ENCODE data around the gene HBB. TPM values are rescaled to one million over a fixed set of nuclear protein-coding genes. Genes with fewer than 3 reads are reported as not detected.

HBB gene
- total RNA-seq (ENCODE audit: unreplicated experiment) = not detected
- long read RNA-seq = 0 reads

DNA sequence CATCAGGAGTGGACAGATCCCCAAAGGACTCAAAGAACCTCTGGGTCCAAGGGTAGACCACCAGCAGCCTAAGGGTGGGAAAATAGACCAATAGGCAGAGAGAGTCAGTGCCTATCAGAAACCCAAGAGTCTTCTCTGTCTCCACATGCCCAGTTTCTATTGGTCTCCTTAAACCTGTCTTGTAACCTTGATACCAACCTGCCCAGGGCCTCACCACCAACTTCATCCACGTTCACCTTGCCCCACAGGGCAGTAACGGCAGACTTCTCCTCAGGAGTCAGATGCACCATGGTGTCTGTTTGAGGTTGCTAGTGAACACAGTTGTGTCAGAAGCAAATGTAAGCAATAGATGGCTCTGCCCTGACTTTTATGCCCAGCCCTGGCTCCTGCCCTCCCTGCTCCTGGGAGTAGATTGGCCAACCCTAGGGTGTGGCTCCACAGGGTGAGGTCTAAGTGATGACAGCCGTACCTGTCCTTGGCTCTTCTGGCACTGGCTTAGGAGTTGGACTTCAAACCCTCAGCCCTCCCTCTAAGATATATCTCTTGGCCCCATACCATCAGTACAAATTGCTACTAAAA, at the start of gene HBB:
Gene HBB, minus strand, starts transcription at position 340 of the 579 bp plus-strand sequence. Its CDS starts 50 bp downstream, at position 290.
- Mint-ChIP-seq H3K36me3 (ENCODE audit: low read depth, unreplicated experiment) (peaks cover 3% of the 10 kb centered on the region), H3K27me3 (ENCODE audit: unreplicated experiment) (no peaks in the 10 kb centered on the region), H3K4me1 (ENCODE audit: unreplicated experiment) (peaks cover 8% of the 10 kb centered on the region), H3K9me3 (ENCODE audit: unreplicated experiment) (no peaks in the 10 kb centered on the region), H3K4me3 (ENCODE audit: unreplicated experiment) (no peak within 1 kb of the TSS), H3K27ac (ENCODE audit: unreplicated experiment) (no peak within 1 kb of the TSS)
- DNase-seq (ENCODE audit: low spot score) = no peak
- TF ChIP-seq, protein P1, sequence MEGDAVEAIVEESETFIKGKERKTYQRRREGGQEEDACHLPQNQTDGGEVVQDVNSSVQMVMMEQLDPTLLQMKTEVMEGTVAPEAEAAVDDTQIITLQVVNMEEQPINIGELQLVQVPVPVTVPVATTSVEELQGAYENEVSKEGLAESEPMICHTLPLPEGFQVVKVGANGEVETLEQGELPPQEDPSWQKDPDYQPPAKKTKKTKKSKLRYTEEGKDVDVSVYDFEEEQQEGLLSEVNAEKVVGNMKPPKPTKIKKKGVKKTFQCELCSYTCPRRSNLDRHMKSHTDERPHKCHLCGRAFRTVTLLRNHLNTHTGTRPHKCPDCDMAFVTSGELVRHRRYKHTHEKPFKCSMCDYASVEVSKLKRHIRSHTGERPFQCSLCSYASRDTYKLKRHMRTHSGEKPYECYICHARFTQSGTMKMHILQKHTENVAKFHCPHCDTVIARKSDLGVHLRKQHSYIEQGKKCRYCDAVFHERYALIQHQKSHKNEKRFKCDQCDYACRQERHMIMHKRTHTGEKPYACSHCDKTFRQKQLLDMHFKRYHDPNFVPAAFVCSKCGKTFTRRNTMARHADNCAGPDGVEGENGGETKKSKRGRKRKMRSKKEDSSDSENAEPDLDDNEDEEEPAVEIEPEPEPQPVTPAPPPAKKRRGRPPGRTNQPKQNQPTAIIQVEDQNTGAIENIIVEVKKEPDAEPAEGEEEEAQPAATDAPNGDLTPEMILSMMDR (IDR thresholded peaks at IDR 0.05; ENCODE audit: unreplicated experiment) = no peak

- Mint-ChIP-seq H3K4me1 (ENCODE audit: unreplicated experiment) (peaks cover 5% of the 10 kb centered on the region), H3K4me3 (ENCODE audit: unreplicated experiment) (no peak overlapping the region), H3K27ac (ENCODE audit: unreplicated experiment) (no peak overlapping the region), H3K27me3 (ENCODE audit: unreplicated experiment) (no peaks in the 10 kb centered on the region), H3K9me3 (ENCODE audit: unreplicated experiment) (no peaks in the 10 kb centered on the region), H3K36me3 (ENCODE audit: low read depth, unreplicated experiment) (no peaks in the 10 kb centered on the region)
- DNase-seq (ENCODE audit: low spot score) = no peak
- TF ChIP-seq, protein P1 (IDR thresholded peaks at IDR 0.05; ENCODE audit: unreplicated experiment) = no peak
Measured at GRCh38 chr11:5275369-5276110, 48.7 kb upstream of the HBB start.

DNA sequence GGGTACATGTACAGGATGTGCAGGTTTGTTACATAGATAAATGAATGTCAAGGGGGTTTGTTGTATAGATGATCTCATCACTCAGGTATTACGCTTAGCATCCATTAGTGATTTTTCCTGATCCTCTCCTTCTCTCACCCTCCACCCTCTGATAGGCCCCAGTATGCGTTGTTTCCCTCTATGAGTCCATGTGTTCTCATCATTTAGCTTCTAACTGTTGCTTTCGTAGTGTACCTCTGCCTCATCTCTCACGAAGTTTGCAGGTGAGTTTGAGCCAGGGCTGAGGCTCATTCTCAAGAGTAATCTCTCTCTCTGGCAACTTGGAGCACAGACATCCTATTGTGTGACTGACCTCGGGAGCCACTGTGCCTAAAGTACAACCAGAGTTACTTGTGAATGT, 47.5 kb upstream of the HBB start:
- no peaks in the 10 kb centered on the region for H3K27me3 Mint-ChIP-seq (ENCODE audit: unreplicated experiment)
- no peaks in the 10 kb centered on the region for H3K4me1 Mint-ChIP-seq (ENCODE audit: unreplicated experiment)
- TF ChIP-seq, protein P1 (IDR thresholded peaks at IDR 0.05; ENCODE audit: unreplicated experiment) = no peak
- no peaks in the 10 kb centered on the region for H3K36me3 Mint-ChIP-seq (ENCODE audit: low read depth, unreplicated experiment)
- H3K4me3 Mint-ChIP-seq (ENCODE audit: unreplicated experiment) = no peak overlapping the region
- H3K27ac Mint-ChIP-seq (ENCODE audit: unreplicated experiment) = no peak overlapping the region
- DNase-seq (ENCODE audit: low spot score) = no peak
- H3K9me3 Mint-ChIP-seq (ENCODE audit: unreplicated experiment) = no peaks in the 10 kb centered on the region

DNA sequence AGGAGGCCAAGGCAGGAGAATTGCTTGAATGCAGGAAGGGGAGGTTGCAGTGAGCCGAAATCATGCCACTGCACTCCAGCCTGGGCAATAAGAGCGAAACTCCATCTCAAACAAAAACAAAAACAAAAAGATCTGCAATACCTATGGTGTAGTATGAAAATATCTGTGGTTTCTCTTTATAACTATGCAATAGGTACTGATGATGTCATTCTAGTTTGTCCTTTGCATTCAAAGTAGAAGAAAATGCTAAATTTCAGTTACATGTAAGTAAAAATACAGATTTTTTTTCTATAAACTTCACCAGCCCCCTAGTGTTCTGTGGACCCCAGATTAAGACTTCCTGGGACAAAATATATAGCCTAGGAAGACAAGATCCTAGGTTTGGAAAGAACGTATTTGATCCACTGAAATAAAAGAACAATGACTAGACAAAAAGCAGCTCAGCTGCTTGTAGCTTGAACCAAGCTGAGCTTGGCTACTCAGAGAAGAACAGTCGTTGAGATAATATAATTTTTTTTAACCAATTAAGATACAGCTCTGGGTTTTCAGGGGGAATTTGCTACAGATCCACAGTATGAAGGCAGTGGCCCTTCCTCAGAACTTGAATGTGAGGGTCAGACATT, 45.6 kb upstream of the HBB start:
- H3K36me3 Mint-ChIP-seq (ENCODE audit: low read depth, unreplicated experiment) = no peaks in the 10 kb centered on the region
- no peak overlapping the region for H3K27ac Mint-ChIP-seq (ENCODE audit: unreplicated experiment)
- H3K4me3 Mint-ChIP-seq (ENCODE audit: unreplicated experiment) = no peak overlapping the region
- no peak for DNase-seq (ENCODE audit: low spot score)
- H3K4me1 Mint-ChIP-seq (ENCODE audit: unreplicated experiment) = no peaks in the 10 kb centered on the region
- TF ChIP-seq, protein P1 (IDR thresholded peaks at IDR 0.05; ENCODE audit: unreplicated experiment) = no peak
- no peaks in the 10 kb centered on the region for H3K9me3 Mint-ChIP-seq (ENCODE audit: unreplicated experiment)
- no peaks in the 10 kb centered on the region for H3K27me3 Mint-ChIP-seq (ENCODE audit: unreplicated experiment)

DNA sequence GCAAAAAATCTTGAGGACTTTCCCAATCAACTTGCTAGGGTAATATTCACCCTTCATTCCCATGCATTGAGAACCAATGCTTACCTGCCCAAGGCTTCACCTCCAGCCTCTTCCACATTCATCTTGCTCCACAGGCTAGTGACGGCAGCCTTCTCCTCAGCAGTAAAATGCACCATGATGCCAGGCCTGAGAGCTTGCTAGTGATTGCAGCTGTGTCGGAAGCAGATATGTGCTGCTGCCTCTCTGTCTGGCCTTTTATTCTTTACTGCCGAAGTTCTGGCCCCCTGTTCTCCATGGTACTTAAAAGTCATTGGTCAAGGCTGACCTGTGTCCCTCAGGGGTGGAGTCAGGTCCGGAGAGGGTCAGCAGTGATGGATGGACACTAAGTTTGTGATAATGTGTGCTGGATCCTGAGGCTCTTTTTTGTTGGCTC, 42.9 kb upstream of the HBB start, which contains the start of gene HBE1:
Gene HBE1, minus strand, starts transcription at position 231 of the 433 bp plus-strand sequence. Its CDS starts 55 bp downstream, at position 176.
- Mint-ChIP-seq H3K27me3 (ENCODE audit: unreplicated experiment) (no peaks in the 10 kb centered on the region), H3K36me3 (ENCODE audit: low read depth, unreplicated experiment) (no peaks in the 10 kb centered on the region), H3K4me1 (ENCODE audit: unreplicated experiment) (no peaks in the 10 kb centered on the region), H3K27ac (ENCODE audit: unreplicated experiment) (no peak within 1 kb of the TSS), H3K9me3 (ENCODE audit: unreplicated experiment) (no peaks in the 10 kb centered on the region), H3K4me3 (ENCODE audit: unreplicated experiment) (no peak within 1 kb of the TSS)
- DNase-seq (ENCODE audit: low spot score) = no peak
- TF ChIP-seq, protein P1 (IDR thresholded peaks at IDR 0.05; ENCODE audit: unreplicated experiment) = no peak

Measured in endothelial cell (in vitro differentiated cells).